ENCODE data around the gene ETS2. TPM values are rescaled to one million over a fixed set of nuclear protein-coding genes. Genes with fewer than 3 reads are reported as not detected.
"Not testable (repeated sequence)": the region's sequence is repeated elsewhere in the genome, so short reads cannot be mapped to it uniquely, and the experiment has no call there.

Gene ETS2
- total RNA-seq, 2 donors from 2014 or later: 87.3 to 92.3 TPM

DNA sequence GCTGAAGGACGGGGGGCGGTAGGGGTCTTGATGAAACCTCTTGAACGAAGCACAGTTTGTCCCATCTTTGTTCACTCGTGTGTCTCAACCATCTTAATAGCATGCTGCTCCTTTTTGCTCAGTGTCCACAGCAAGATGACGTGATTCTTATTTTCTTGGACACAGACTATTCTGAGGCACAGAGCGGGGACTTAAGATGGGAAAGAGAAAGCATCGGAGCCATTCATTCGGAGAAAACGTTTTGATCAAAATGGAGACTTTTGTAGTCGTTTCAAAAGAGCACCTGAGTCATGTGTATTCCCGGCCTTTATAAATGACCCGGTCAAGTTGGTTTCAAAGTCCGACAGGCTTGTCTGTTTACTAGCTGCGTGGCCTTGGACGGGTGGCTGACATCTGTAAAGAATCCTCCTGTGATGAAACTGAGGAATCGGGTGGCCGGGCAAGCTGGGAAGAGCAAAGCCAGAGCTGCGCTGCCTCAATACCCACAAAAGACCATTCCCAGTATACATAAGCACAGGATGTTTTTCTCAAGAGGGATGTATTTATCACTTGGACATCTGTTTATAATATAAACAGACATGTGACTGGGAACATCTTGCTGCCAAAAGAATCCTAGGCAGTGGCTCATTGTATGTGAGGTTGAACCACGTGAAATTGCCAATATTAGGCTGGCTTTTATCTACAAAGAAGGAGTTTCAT is 18.5 kb downstream of the ETS2 start:
- no peak for DNase-seq (ENCODE audit: low spot score)
- intact Hi-C loops (cut with DNase I): loop anchor here in 1 of 2 donors (5.0 kb wide), 1 partner anchor 83 kb away; no protein-coding TSS in a partner anchor

DNA sequence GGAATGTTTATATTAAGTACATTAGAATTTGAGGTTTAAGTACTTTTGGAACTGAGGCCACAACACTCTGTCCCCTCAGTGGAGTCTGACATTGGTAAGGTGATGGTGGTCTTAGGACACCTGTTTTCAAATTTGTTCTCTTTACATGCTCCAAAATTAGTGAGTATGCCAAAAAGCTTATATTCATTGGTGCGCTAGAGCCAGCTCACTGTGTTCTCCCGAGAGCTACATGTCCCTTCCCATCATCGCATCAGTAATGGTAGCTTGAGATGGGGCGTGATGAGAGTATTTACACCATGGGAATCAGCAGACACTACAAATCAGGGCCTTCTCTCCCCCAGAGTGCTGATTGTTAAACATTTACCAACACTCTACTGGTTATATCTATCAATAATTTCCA is 19.5 kb downstream of the ETS2 start:
- DNase-seq (ENCODE audit: low spot score): no peak
- intact Hi-C loops (cut with DNase I): no loop called here

DNA sequence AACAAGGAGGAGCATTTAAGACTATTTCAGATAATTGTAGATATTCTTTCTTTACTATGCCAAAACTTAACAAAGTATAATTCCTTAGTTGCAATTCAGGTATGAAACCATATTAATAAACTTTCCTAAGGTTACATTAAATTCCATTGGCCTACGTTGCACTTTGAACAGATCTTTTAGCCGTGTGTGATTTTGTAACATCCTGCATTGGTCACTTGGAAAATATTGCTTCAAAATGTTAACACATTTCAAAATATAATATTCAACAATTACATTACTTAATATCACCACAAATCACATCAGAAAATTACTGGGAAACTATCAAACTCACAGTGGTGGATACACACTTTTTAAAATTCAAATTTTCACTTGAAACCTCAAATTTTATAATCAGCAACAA is 20.2 kb downstream of the ETS2 start:
- intact Hi-C loops (cut with DNase I): no loop called here
- DNase-seq (ENCODE audit: low spot score): no peak

DNA sequence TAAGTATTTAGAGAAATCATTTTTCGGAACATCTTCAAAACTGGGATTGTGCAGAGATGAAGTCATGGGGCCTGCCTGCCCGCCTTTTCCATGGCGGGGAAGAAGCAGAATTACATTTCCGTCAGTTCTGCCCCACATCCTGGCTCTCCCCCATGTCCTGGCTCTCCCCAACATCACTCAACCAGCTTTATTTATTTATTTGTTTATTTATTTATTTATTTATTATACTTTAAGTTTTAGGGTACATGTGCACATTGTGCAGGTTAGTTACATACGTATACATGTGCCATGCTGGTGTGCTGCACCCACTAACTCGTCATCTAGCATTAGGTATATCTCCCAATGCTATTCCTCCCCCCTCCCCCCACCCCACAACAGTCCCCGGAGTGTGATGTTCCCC is 22.4 kb downstream of the ETS2 start:
- intact Hi-C loops (cut with DNase I); DNase-seq (ENCODE audit: low spot score): not testable (repeated sequence)

DNA sequence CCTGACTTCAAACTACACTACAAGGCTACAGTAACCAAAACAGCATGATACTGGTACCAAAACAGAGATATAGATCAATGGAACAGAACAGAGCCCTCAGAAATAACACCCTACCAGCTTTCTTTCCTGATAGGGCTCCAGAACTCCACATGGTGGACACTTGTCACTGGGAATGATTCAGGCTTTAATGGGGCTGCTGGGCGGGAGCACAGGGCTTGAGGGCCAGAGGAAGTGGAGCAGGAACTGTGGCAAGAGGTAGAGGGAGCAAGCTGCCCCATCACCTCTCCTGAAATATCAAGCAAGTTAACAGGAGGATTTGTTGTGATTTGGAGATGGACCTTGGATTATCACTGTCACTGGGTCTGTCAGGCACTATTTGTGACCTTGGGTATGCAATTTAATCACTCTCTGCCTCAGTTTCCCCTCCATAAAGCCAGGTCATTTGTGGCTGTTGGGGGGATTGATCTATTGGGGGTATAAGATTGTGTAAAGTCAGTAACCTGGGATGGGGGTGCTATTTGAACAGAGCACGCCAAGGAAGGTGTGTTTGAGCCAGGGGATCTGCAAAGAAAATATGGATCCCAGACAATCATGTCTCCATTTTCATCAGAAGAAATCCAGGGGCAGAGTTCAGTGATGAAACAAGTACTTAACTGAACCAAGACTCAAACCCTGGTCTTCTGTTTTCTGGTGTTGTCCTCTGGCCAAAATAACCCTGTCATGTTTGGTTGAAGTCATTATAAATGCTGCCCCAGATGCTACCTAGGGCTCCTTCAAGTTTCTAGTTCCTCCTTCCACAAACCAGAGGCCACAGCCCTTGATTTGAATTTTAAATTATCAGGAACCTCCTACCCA is 25.2 kb downstream of the ETS2 start:
- DNase-seq (ENCODE audit: low spot score): no peak
- intact Hi-C loops (cut with DNase I): no loop called here

DNA sequence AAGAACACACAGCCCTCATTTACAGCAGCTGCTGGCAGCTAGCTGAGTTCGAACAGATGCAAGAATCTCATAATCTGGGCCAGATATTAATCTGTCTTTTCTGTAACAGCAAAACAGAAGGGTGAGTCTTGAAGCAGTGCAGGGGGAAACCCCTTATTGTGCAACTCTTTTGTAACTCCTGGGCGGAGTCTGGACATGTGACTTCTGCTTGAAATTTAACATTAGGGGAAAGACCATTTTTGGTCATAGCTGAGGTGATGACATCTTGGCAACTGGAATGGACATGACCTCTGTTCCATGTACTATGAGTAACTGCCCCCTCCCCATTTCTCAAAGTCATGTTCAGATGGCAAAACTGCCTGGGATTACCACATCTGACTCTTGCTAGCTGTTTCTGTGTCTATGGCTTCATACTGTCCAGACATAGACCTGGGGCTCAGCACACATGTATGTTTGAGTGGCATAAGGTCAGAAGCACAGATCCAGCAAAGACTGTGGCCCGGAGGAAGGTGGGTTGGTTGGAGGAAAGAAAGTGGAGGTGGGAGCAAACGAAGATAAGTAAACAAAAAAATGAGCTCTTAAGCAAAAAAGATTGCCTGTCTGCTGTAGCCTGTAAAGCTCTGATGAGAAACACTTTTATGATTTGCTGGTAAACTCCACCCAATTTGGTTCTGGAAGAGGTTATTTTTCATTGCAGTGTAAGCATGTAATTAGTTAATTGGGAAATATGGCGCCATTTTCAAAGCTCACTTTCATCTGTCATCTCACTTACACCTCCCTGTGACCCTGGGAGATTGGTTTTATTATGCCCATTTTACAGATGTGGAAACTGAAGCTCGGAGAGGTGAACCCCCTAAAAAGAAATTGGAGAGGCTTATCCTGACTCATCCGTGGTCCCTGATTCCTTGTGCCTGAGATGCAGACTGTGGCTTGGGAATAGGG is 26.1 kb downstream of the ETS2 start:
- intact Hi-C loops (cut with DNase I): no loop called here
- peak; percentile 85 for DNase-seq (ENCODE audit: low spot score)

DNA sequence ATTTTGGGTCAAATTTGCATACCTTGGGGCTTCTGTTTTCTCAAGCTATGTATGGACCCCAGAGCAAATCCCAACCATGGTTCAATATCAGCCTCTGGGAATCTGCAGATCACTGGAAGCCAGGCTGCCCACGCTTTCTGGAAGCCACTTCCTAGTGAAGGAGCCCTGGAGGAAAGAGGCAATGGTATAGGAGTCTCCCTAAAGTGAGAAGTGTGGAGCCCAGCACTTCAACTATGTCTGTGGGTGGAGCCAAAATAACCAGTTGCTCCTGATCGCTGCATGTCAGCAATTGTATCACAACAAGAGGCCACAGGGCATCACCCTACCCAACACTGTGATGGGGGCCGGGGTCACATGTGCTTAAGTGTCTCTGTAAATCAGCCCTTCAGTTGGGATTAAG is 26.9 kb downstream of the ETS2 start:
- DNase-seq (ENCODE audit: low spot score): no peak
- intact Hi-C loops (cut with DNase I): no loop called here

DNA sequence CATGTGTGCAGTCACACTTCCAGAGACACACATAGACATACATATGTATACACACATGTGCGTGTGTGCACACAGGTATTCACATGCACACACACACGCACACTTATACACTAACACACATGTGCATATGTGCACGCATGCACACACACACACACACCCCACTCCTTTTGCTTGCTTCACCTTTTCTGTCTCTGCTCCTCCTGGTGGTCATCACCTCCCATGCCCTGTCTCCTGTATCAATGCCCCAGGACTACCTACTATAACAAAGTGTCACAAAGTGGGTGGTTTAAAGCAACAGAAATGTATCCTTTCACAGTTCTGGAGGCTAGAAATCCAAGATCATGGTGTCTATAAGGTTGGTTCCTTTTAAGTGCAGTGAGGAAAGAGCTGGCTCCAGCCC is 27.4 kb downstream of the ETS2 start:
- intact Hi-C loops (cut with DNase I): no loop called here
- DNase-seq (ENCODE audit: low spot score): no peak

DNA sequence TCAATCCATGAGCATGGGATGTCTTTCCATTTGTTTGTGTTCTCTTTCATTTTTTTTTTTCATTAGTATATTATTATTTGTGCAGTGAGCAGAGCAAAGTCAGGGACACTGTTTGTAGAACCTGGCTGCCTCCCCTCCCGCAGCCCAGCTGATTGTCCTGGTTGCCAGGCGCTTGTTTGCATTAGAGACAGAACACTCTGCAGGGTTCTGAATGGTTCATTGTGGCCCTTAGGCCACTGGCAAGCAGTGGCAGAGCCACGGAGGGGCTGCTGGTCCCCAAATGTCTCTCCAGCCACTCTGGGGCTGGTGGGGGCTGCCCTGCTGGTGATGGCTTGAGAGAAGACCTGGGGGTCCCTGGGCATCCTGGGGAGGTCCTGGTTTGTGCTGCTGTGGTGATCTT is 29.0 kb downstream of the ETS2 start:
- no peak for DNase-seq (ENCODE audit: low spot score)
- intact Hi-C loops (cut with DNase I): no loop called here

DNA sequence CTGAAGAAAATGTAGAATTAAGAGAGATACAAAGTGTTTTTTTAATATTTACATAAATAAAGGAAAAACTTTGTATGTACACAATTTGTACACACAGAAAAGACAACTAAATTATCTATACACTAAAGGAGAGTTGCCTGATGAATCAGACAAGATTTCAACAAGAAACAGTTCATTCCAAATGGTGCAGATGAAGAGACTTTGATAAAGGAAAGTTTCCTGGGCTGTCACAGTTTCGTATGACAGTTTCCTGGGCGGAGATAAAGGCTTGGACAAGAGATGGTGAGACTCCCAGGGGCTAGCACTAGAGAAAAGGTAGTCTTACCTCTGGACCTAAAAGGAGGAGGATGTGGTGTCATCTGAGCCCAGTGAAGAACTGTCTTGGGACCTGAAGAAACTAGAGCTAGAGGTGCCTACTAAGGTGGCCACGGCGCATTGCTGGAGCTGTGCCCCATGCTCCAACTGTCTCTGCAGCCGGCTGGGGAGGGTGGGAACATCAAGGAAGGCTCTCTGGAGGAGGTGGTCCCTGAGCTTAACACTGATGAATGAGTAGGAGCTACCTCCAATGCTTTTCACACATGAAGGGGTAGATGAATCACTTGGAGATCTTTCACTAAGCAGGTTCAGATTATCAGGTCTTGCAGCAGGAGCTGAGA is 32.2 kb downstream of the ETS2 start:
- intact Hi-C loops (cut with DNase I): no loop called here

DNA sequence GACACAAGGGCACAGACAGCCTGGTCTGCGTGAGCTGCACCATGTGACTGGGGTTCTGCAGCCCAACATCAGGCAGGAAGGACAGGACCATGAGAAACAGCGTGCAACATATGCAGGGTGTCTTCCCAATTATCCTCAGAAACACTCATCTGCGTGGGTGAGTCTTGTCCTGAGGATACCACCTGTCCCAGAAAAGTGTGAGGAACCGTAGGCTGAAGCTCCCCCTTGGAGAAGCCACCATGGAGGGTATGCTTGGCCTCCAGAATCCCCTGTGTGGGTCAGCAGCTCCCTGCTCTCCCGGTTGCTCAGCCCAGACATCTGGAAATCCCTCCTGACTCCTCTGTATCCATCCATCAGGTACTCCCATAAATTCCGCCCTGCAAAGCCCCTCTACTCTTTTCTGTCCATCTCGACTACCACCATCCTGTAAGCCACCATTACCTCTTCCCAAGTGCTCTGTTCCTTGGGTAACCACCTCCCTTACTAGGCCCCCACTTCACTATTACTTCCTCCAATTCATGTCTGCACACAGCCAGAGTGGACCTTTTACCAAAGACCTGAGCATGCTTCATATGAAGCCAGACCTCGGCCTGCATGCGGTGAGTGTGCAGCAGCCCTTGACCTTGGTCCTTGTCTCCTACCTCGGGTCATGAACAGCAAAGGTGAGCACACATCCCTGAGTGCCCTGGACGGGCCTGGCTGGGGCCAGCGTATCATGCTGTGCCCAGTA is 33.0 kb downstream of the ETS2 start:
- intact Hi-C loops (cut with DNase I): no loop called here
- DNase-seq (ENCODE audit: low spot score): no peak

More for the DNA sequence above, 32.2 kb downstream of the ETS2 start:
- no peak for DNase-seq (ENCODE audit: low spot score)

DNA sequence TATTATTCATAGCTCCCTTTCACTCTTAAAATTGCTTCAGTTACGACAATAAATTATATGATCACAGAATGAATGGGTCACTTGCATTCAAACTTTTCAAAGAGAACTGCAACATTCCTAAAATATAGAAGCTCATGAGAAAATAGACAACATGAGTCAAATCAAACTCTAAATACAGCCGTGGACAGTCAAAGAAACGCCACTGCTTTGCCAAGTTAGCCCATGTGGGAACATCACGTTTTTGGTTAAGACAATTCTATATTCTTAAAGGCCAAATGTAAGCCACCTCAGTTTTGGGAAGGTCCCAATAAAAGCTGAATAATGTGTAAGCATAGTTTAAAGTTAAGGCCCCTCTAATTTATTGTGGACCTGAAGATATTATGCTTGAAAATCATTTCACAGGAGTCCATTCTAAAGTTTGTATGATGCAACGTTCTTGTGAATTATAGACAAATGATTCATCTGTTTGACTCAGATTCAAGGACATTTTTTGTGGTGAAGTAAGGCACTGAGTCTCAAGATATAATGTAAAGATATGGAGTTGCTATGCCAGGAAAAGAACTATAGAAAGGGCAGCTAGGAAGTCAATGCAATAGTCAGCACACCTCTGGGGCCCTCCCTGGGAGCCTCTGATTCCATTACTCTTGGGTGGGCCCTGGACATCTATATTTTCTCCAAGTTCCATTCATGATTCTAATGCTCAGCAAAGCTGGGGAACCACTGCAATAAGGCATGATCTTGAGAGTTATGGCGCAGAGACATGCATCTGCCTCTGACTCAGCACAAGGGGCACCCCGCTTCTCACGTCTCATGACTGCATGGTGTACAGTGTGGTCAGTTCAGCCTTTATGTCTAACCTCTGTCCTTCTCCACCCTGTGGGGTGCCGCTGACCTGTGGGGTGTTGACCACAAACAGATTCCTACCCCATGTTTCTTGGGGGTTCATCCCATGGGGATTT is 33.9 kb downstream of the ETS2 start:
- intact Hi-C loops (cut with DNase I): no loop called here
- DNase-seq (ENCODE audit: low spot score): no peak

DNA sequence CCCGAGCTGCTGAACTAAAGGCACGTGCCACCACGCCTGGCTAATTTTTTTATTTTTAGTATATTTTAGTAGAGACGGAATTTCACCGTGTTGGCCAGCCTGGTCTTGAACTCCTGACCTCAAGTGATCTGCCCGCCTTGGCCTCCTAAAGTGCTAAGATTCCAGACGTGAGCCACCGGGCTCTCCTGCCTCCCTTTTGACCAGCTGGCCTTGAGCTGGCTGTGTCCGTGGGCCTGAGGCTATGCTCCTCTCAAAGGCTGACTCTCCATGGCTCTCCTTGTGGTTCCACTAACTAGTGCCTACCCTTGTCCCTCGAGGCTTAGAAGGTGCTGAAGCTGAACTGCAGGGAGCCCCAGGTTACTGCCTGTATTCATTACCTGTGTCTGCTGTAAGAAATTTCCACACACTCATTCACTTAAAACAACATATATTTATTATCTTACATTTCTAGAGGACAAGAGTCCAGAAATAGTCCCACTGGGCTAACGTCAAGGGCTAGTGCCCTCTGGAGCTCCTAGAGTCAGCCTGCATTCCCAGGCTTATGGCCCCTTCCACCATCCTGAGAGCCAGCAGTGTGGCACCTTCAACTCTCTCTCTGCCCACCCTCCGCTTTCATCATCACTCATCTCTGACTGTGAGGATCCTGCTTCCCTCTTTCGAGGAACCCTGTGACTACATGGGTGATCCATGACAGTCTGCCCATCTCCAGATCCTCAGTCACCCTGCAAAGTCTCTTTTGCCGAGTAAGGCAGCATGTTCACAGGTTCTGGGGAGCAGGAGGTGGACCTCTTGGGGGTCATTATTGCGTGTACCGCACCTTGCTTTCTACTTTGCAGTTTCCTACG is 34.9 kb downstream of the ETS2 start:
- intact Hi-C loops (cut with DNase I): no loop called here

DNA sequence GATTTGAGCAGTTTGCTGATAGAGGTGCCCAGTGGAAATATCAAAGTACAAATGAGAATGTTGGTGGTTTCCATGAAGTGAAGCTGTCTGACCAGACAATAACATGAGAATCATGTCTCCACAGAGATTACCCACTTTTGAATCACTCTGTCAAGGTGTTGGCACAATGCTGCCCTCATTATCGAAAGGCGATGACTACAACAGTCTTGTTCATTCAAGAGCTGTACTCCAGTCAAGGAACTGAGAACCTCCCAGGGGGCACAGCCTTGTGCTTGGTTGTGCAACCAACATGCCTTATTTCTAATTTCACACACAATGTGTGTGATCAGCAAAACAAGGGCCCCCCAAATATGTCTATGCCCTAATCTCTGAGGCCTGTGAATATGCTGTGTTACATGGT is 35.7 kb downstream of the ETS2 start:
- intact Hi-C loops (cut with DNase I): no loop called here

More for the DNA sequence above, 34.9 kb downstream of the ETS2 start:
- no peak for DNase-seq (ENCODE audit: low spot score)

DNA sequence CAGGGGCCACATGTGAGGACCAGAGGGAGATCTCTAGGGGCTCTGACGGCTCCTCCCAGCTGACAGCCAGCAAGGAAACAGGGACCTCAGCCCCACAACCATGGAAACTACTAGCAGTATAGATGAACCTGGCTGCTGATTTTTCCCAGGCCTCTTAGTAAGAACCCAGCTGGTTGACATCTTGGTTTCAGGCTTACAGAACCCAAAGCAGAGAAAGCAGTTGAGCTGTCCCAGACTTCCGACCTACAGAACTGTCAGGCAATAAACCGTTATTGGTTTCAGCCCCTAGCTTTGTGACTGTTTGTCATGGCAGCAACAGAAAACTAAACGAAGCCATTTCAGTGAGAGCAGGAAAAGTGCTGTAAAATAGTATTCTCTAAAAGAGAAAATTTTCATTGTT is 36.4 kb downstream of the ETS2 start:
- intact Hi-C loops (cut with DNase I): no loop called here
- no peak for DNase-seq (ENCODE audit: low spot score)

More for the DNA sequence above, 35.7 kb downstream of the ETS2 start:
- DNase-seq (ENCODE audit: low spot score): no peak

DNA sequence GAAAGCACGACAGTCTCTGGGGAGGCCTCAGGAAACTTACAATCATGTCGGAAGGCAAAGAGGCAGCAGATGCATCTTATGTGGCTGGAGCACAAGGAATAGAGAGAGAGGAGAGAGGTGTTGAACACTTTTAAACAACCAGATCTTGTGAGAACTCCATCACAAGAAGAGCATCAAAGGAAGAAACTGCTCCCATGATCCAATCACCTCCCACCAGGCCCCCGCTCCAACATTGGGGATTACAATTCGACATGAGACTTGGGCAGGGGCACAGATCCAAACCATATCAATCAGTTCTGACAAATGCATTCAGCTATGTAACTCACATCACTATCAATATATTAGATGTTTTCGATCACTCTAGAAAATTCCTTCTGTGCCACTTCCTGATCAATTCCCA is 37.6 kb downstream of the ETS2 start:
- intact Hi-C loops (cut with DNase I): no loop called here
- DNase-seq (ENCODE audit: low spot score): no peak

Measured in posterior vena cava (tissue), 2 donors.